Measurements from ENCODE around the gene CIART.

The CIART gene

DNA sequence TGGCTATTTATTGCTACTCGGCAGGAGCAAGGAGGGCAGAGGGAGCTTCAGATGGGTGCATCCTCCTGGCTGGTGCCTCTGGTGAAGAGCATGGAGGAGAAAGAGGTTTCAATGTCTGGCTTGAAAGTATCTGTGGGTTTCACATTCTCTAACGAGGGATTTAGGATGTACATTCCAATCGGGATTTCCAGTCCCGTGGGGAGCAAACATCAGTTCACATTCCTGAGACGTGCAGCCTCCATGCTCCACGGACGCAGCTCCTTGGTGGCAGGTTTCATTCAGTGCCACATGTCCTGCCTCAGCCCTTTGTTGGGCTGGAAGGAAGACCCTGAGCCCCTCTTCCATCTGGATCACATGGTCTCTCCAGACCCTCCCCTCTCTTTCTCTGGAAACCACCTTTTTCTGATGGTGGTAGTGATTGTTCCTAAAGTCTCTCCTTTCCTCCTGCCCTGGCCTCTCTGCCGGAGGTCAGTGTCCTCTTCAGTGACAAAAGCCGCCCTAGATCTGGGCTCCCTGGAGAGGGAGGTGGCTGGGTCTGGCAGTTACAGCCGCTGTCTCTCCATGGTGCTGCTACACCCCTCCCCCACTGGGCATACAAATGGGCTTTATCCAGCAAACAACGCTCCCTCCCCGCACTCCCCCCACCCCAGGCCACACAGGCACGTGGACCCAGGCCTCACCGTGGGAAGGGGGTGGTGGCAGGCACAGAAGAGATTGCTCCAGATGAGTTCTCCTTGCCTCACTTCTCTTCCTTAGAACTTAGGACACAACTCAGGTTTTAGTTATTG, 25.6 kb upstream of the CIART start:
- CTCF ChIA-PET, result interaction anchor here (0.7 to 2.7 kb wide), 6 partner anchors 11 to 50 kb away, joined by 3 to 21 read pairs (median 4); partner anchors contain the start of gene CIART
- TF ChIP-seq, protein P1, sequence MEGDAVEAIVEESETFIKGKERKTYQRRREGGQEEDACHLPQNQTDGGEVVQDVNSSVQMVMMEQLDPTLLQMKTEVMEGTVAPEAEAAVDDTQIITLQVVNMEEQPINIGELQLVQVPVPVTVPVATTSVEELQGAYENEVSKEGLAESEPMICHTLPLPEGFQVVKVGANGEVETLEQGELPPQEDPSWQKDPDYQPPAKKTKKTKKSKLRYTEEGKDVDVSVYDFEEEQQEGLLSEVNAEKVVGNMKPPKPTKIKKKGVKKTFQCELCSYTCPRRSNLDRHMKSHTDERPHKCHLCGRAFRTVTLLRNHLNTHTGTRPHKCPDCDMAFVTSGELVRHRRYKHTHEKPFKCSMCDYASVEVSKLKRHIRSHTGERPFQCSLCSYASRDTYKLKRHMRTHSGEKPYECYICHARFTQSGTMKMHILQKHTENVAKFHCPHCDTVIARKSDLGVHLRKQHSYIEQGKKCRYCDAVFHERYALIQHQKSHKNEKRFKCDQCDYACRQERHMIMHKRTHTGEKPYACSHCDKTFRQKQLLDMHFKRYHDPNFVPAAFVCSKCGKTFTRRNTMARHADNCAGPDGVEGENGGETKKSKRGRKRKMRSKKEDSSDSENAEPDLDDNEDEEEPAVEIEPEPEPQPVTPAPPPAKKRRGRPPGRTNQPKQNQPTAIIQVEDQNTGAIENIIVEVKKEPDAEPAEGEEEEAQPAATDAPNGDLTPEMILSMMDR (conservative IDR thresholded peaks at IDR 0.05; ENCODE audit: low read depth), result no peak
- no peak for DNase-seq (ENCODE audit: low spot score)
- POLR2A ChIA-PET (ENCODE audit: low non-redundant PET), result no interaction called here
- peak overlapping the region; percentile 16; the same call in 1 of the 2 replicates for H3K27ac ChIP-seq

GRCh38 chr1:150257624-150258585, 24.4 kb upstream of the CIART start, which contains the start of gene CA14:
Gene CA14, plus strand, starts transcription at chr1:150257774. Its CDS starts 355 bp downstream, at chr1:150258129.
- ChIA-PET CTCF (interaction anchor here (0.5 to 1.0 kb wide), 2 partner anchors 11 to 24 kb away, joined by 3 to 5 read pairs; no protein-coding TSS in a partner anchor), POLR2A (ENCODE audit: low non-redundant PET) (no interaction called here)
- peak within 1 kb of the TSS; percentile 16; the same call in 1 of the 2 replicates for H3K27ac ChIP-seq
- TF ChIP-seq, protein P1 (conservative IDR thresholded peaks at IDR 0.05; ENCODE audit: low read depth), result no peak
- DNase-seq (ENCODE audit: low spot score), result no peak

DNA sequence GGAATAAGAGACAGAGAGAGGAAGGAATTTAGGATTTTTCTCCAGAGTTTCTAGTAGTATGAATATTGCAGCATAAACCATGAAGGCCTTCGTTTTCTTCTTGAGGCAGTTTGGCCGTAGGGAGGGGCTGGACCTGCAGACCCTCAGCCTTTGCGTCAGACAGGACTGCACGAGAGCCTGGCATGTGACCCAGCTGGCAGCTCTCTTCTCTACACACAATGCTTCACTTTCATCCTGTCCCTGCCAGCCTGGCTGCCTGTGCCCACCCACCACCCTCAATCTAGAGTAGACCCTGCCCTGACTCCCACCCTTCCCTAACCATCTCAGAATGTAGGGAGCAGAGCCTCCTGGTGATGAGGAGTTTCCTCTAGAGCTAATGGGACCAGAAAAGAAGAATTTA, 23.1 kb upstream of the CIART start:
- TF ChIP-seq, protein P1 (conservative IDR thresholded peaks at IDR 0.05; ENCODE audit: low read depth), result no peak
- no peak for DNase-seq (ENCODE audit: low spot score)
- ChIA-PET CTCF (interaction anchor here (0.5 kb wide), 1 partner anchor 186 kb away, joined by 3 read pairs; no protein-coding TSS in a partner anchor), POLR2A (ENCODE audit: low non-redundant PET) (no interaction called here)
- H3K27ac ChIP-seq, result peak overlapping the region; percentile 78

- POLR2A ChIA-PET (ENCODE audit: low non-redundant PET), result no interaction called here
- TF ChIP-seq, protein P1 (conservative IDR thresholded peaks at IDR 0.05; ENCODE audit: low read depth), result no peak
- H3K27ac ChIP-seq, result peak overlapping the region; percentile 78
- peak; percentile 75 for DNase-seq (ENCODE audit: low spot score)
- CTCF ChIA-PET, result interaction anchor here (0.5 kb wide), 1 partner anchor 186 kb away, joined by 3 read pairs; no protein-coding TSS in a partner anchor
These were observed 22.3 kb upstream of the CIART start for GRCh38 chr1:150259758-150260669.

DNA sequence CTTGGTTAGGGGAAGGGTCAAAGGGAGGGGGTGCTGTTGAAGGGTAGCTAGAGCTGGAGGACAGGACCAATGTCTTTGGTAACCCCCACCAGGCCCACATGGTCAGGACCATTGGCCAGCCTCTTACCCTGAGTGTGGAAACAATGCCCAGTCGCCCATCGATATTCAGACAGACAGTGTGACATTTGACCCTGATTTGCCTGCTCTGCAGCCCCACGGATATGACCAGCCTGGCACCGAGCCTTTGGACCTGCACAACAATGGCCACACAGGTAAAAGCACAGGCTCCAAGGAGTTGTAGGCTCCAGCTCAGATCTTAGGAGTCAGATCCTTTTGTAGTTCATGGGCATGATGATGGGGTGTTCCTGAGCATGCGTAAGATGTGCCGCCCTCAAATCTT, 21.0 kb upstream of the CIART start:
- DNase-seq (ENCODE audit: low spot score), result no peak
- H3K27ac ChIP-seq, result no peak overlapping the region
- TF ChIP-seq, protein P1 (conservative IDR thresholded peaks at IDR 0.05; ENCODE audit: low read depth), result no peak
- ChIA-PET CTCF (no interaction called here), POLR2A (ENCODE audit: low non-redundant PET) (no interaction called here)

Data from RWPE1 (cell line).